ENCODE results near the gene CCDC184. TPM values are rescaled to one million over a fixed set of nuclear protein-coding genes. Genes with fewer than 3 reads are reported as not detected.
"Not testable (repeated sequence)": the region's sequence is repeated elsewhere in the genome, so short reads cannot be mapped to it uniquely, and the experiment has no call there.

The CCDC184 gene
- polyA plus RNA-seq, 3 donors, result 0.03 TPM; not detected in 2

- H3K4me2 ChIP-seq (replicated peaks; ENCODE audit: extremely low read depth, low read length, poor library complexity, severe bottlenecking), result no peak overlapping the region
- no peak for DNase-seq
- Mint-ChIP-seq H3K4me3 (no peak overlapping the region), H3K36me3 (peaks cover 27 to 29% of the 10 kb centered on the region in 2 donors), H3K27ac (peak overlapping the region in 1 of 7 donors; percentile 48), H3K4me1 (peaks cover 42% of the 10 kb centered on the region), H3K9me3 (peaks cover 23 to 45% (median 35%) of the 10 kb centered on the region in 7 donors), H3K27me3 (ENCODE audit: low read depth in 3 of 3) (peaks cover 0 to 1% (median 1%) of the 10 kb centered on the region in 3 donors)
- no peaks in the 10 kb centered on the region for H3K27me3 ChIP-seq (ENCODE audit: control insufficient read depth in 2 of 2, insufficient read depth in 2 of 2, low read length in 2 of 2)
- no peak overlapping the region for H2AFZ ChIP-seq (ENCODE audit: insufficient read depth, low read depth, low read length, poor library complexity, severe bottlenecking)
- H3K27ac ChIP-seq (ENCODE audit: low read depth in 1 of 2, low read length in 2 of 2), result no peak overlapping the region
- H4K20me1 ChIP-seq (ENCODE audit: insufficient read depth, low read length), result no peaks in the 10 kb centered on the region
- peaks cover 13 to 31% of the 10 kb centered on the region in 2 donors for H3K9me3 ChIP-seq (replicated peaks in 1 of 2; ENCODE audit: control insufficient read depth in 1 of 2, insufficient read depth in 1 of 2, low read length in 2 of 2)
- TF ChIP-seq CTCF (IDR thresholded peaks at IDR 0.05), result no peak
- H3K4me1 ChIP-seq (ENCODE audit: control insufficient read depth in 1 of 2, insufficient read depth in 2 of 2, low read length in 2 of 2), result peaks cover 32 to 40% of the 10 kb centered on the region in 2 donors
- 100% methylated on average over 6 of the region's 8 CpGs for WGBS (ENCODE audit: insufficient coverage)
- H3K79me2 ChIP-seq (ENCODE audit: insufficient read depth, low read length), result peaks cover 24% of the 10 kb centered on the region
- intact Hi-C loops (cut with micrococcal nuclease), result no loop called here
- no peak overlapping the region for H3K4me3 ChIP-seq (replicated peaks in 1 of 3; ENCODE audit: low read depth in 2 of 3, low read length in 3 of 3)
- no peak overlapping the region for H3K9ac ChIP-seq (ENCODE audit: insufficient read depth, low read length, poor library complexity, severe bottlenecking)
- H3K36me3 ChIP-seq (replicated peaks in 1 of 2; ENCODE audit: control insufficient read depth in 1 of 2, insufficient read depth in 2 of 2, low read length in 2 of 2), result peaks cover 0 to 12% of the 10 kb centered on the region in 2 donors
Observed at GRCh38 chr12:48202766-48203165, 19.3 kb downstream of the CCDC184 start.

- no peak within 1 kb of the TSS for H3K4me2 ChIP-seq (replicated peaks; ENCODE audit: extremely low read depth, low read length, poor library complexity, severe bottlenecking)
- peaks cover 32 to 38% of the 10 kb centered on the region in 2 donors for H3K4me1 ChIP-seq (ENCODE audit: control insufficient read depth in 1 of 2, insufficient read depth in 2 of 2, low read length in 2 of 2)
- no peaks in the 10 kb centered on the region for H4K20me1 ChIP-seq (ENCODE audit: insufficient read depth, low read length)
- H3K27me3 Mint-ChIP-seq (ENCODE audit: low read depth in 3 of 3), result peaks cover 0 to 2% (median 1%) of the 10 kb centered on the region in 3 donors
- WGBS (ENCODE audit: insufficient coverage), result 90% methylated on average over 3 of the region's 4 CpGs
- H3K4me1 Mint-ChIP-seq, result peaks cover 42% of the 10 kb centered on the region
- H3K27me3 ChIP-seq (ENCODE audit: control insufficient read depth in 2 of 2, insufficient read depth in 2 of 2, low read length in 2 of 2), result no peaks in the 10 kb centered on the region
- H3K4me3 ChIP-seq (replicated peaks in 1 of 3; ENCODE audit: low read depth in 2 of 3, low read length in 3 of 3), result no peak within 1 kb of the TSS
- peaks cover 25 to 49% (median 39%) of the 10 kb centered on the region in 7 donors for H3K9me3 Mint-ChIP-seq
- no peak within 1 kb of the TSS for H2AFZ ChIP-seq (ENCODE audit: insufficient read depth, low read depth, low read length, poor library complexity, severe bottlenecking)
- intact Hi-C loops (cut with micrococcal nuclease), result no loop called here
- peaks cover 23% of the 10 kb centered on the region for H3K79me2 ChIP-seq (ENCODE audit: insufficient read depth, low read length)
- no peak within 1 kb of the TSS for H3K9ac ChIP-seq (ENCODE audit: insufficient read depth, low read length, poor library complexity, severe bottlenecking)
- no peak for TF ChIP-seq CTCF (IDR thresholded peaks at IDR 0.05)
- H3K9me3 ChIP-seq (replicated peaks in 1 of 2; ENCODE audit: control insufficient read depth in 1 of 2, insufficient read depth in 1 of 2, low read length in 2 of 2), result peaks cover 15 to 35% of the 10 kb centered on the region in 2 donors
- H3K27ac ChIP-seq (ENCODE audit: low read depth in 1 of 2, low read length in 2 of 2), result no peak within 1 kb of the TSS
- H3K36me3 Mint-ChIP-seq, result peaks cover 27 to 29% of the 10 kb centered on the region in 2 donors
- H3K27ac Mint-ChIP-seq, result peak within 1 kb of the TSS in 2 of 7 donors; percentile 48 to 64
- DNase-seq, result no peak
- H3K4me3 Mint-ChIP-seq, result no peak within 1 kb of the TSS
- peaks cover 0 to 12% of the 10 kb centered on the region in 2 donors for H3K36me3 ChIP-seq (replicated peaks in 1 of 2; ENCODE audit: control insufficient read depth in 1 of 2, insufficient read depth in 2 of 2, low read length in 2 of 2)
Observed at GRCh38 chr12:48203192-48203591, 19.7 kb downstream of the CCDC184 start, which contains the start of gene OR10AD1. Gene OR10AD1, minus strand, starts transcription at chr12:48203292. Its CDS starts 0 bp downstream, at chr12:48203292.

GRCh38 chr12:48209495-48209894 lies 26.1 kb downstream of the CCDC184 start:
- no CpG with 5 or more reads among the region's 2 CpGs for WGBS (ENCODE audit: insufficient coverage)
- H4K20me1 ChIP-seq (ENCODE audit: insufficient read depth, low read length); DNase-seq; H3K27ac ChIP-seq (ENCODE audit: low read depth in 1 of 2, low read length in 2 of 2); H3K4me3 ChIP-seq (replicated peaks in 1 of 3; ENCODE audit: low read depth in 2 of 3, low read length in 3 of 3); H3K27ac Mint-ChIP-seq; H2AFZ ChIP-seq (ENCODE audit: insufficient read depth, low read depth, low read length, poor library complexity, severe bottlenecking); H3K4me3 Mint-ChIP-seq; H3K27me3 ChIP-seq (ENCODE audit: control insufficient read depth in 2 of 2, insufficient read depth in 2 of 2, low read length in 2 of 2); intact Hi-C loops (cut with micrococcal nuclease); H3K4me2 ChIP-seq (replicated peaks; ENCODE audit: extremely low read depth, low read length, poor library complexity, severe bottlenecking); H3K27me3 Mint-ChIP-seq (ENCODE audit: low read depth in 3 of 3); H3K9ac ChIP-seq (ENCODE audit: insufficient read depth, low read length, poor library complexity, severe bottlenecking): not testable (repeated sequence)
- Histone ChIP-seq H3K9me3 (replicated peaks in 1 of 2; ENCODE audit: control insufficient read depth in 1 of 2, insufficient read depth in 1 of 2, low read length in 2 of 2) (peaks cover 15 to 37% of the 10 kb centered on the region in 2 donors), H3K36me3 (replicated peaks in 1 of 2; ENCODE audit: control insufficient read depth in 1 of 2, insufficient read depth in 2 of 2, low read length in 2 of 2) (peaks cover 0 to 11% of the 10 kb centered on the region in 2 donors), H3K4me1 (ENCODE audit: control insufficient read depth in 1 of 2, insufficient read depth in 2 of 2, low read length in 2 of 2) (peaks cover 21 to 30% of the 10 kb centered on the region in 2 donors), H3K79me2 (ENCODE audit: insufficient read depth, low read length) (peaks cover 24% of the 10 kb centered on the region)
- H3K9me3 Mint-ChIP-seq, result peaks cover 16 to 44% (median 34%) of the 10 kb centered on the region in 7 donors
- H3K36me3 Mint-ChIP-seq, result peaks cover 10 to 19% of the 10 kb centered on the region in 2 donors
- H3K4me1 Mint-ChIP-seq, result peaks cover 23% of the 10 kb centered on the region
